Measurements from ENCODE around the gene PTPRT.

PTPRT gene

GRCh38 chr20:42118409-42119125, 1071.1 kb downstream of the PTPRT start:
- DNase-seq (ENCODE audit: low read depth in 2 of 2): no peak

- DNase-seq (ENCODE audit: low read depth in 2 of 2): no peak
Measured at GRCh38 chr20:42118001-42118400, 1071.7 kb downstream of the PTPRT start.

GRCh38 chr20:42113236-42113635, 1076.5 kb downstream of the PTPRT start:
- DNase-seq (ENCODE audit: low read depth in 2 of 2): no peak

- no peak for DNase-seq (ENCODE audit: low read depth in 2 of 2)
Measured at GRCh38 chr20:42112161-42112560, 1077.5 kb downstream of the PTPRT start.

- no peak for DNase-seq (ENCODE audit: low read depth in 2 of 2)
Measured at GRCh38 chr20:42111349-42111748, 1078.4 kb downstream of the PTPRT start.

- no peak for DNase-seq (ENCODE audit: low read depth in 2 of 2)
Measured at GRCh38 chr20:42110301-42110700, 1079.4 kb downstream of the PTPRT start.

- DNase-seq (ENCODE audit: low read depth in 2 of 2): no peak
Measured at GRCh38 chr20:42102000-42102399, 1087.7 kb downstream of the PTPRT start.

- no peak for DNase-seq (ENCODE audit: low read depth in 2 of 2)
Measured at GRCh38 chr20:42100137-42100704, 1089.5 kb downstream of the PTPRT start.

- no peak for DNase-seq (ENCODE audit: low read depth in 2 of 2)
Measured at GRCh38 chr20:42099101-42099500, 1090.6 kb downstream of the PTPRT start.

GRCh38 chr20:42098418-42098817, 1091.3 kb downstream of the PTPRT start:
- DNase-seq (ENCODE audit: low read depth in 2 of 2): no peak

- DNase-seq (ENCODE audit: low read depth in 2 of 2): no peak
Measured at GRCh38 chr20:42097741-42098140, 1092.0 kb downstream of the PTPRT start.

GRCh38 chr20:42095221-42095620, 1094.5 kb downstream of the PTPRT start:
- no peak for DNase-seq (ENCODE audit: low read depth in 2 of 2)

GRCh38 chr20:42093542-42094440, 1095.9 kb downstream of the PTPRT start:
- DNase-seq (ENCODE audit: low read depth in 2 of 2): no peak

- DNase-seq (ENCODE audit: low read depth in 2 of 2): no peak
Measured at GRCh38 chr20:42093041-42093440, 1096.7 kb downstream of the PTPRT start.

GRCh38 chr20:42085366-42085765, 1104.3 kb downstream of the PTPRT start:
- DNase-seq (ENCODE audit: low read depth in 2 of 2): no peak

- DNase-seq (ENCODE audit: low read depth in 2 of 2): no peak
Measured at GRCh38 chr20:42083280-42083679, 1106.4 kb downstream of the PTPRT start.

GRCh38 chr20:42082611-42083010, 1107.1 kb downstream of the PTPRT start:
- no peak for DNase-seq (ENCODE audit: low read depth in 2 of 2)

- no peak for DNase-seq (ENCODE audit: low read depth in 2 of 2)
Measured at GRCh38 chr20:42080956-42081355, 1108.8 kb downstream of the PTPRT start.

- DNase-seq (ENCODE audit: low read depth in 2 of 2): no peak
Measured at GRCh38 chr20:42074944-42075343, 1114.8 kb downstream of the PTPRT start.

- no peak for DNase-seq (ENCODE audit: low read depth in 2 of 2)
Measured at GRCh38 chr20:42067596-42067995, 1122.1 kb downstream of the PTPRT start.

GRCh38 chr20:42067174-42067573, 1122.5 kb downstream of the PTPRT start:
- no peak for DNase-seq (ENCODE audit: low read depth in 2 of 2)

- DNase-seq (ENCODE audit: low read depth in 2 of 2): no peak
Measured at GRCh38 chr20:42063141-42063540, 1126.6 kb downstream of the PTPRT start.

GRCh38 chr20:42053350-42053749, 1136.4 kb downstream of the PTPRT start:
- no peak for DNase-seq (ENCODE audit: low read depth in 2 of 2)

All from stimulated activated CD4-positive, alpha-beta T cell treated with anti-CD3 and anti-CD28 coated beads, Interleukin-4, amount 100 ng/mL, for 48 hours (primary cell).